H1 (cell line): ENCODE measurements around the gene GSE1. TPM values are rescaled to one million over a fixed set of nuclear protein-coding genes. Genes with fewer than 3 reads are reported as not detected.

Experiments
- CTCF ChIA-PET: fragments of 300-600 bp; sonication (Branson Sonifier 250); formaldehyde crosslinking; loops from one replicate; lab custom pipeline; 2021; ENCODE audit not compliant: partially characterized antibody; lab: Charles Lee
- POLR2A ChIA-PET: fragments of 300-600 bp; sonication (Branson Sonifier 250); formaldehyde crosslinking; loops from one replicate; lab custom pipeline; 2021; ENCODE audit warnings: inconsistent platforms; ENCODE audit not compliant: partially characterized antibody; lab: Charles Lee
- DNase-seq, 2 experiments: peaks; one replicate each; pipeline versions ENCODE4 v3.0.0 to v3.0.0-alpha.2; 2010 to 2022; ENCODE audit warnings: low spot score in 2 of 2, low read depth in 1 of 2, mixed read lengths in 1 of 2
- FAIRE-seq: peaks from 2 replicates; lab custom pipeline; 2011; peaks lifted over from hg19 to GRCh38; lab: Jason Lieb, UNC
- H2AFZ ChIP-seq: 2 replicates; pipeline ENCODE4 v1.8.1; 2012; ENCODE audit warnings: low read length, inconsistent platforms
- H2AK5ac ChIP-seq: 2 replicates; pipeline ENCODE4 v1.6.1; 2013; ENCODE audit warnings: low read depth, low read length
- H2BK120ac ChIP-seq: replicated peaks from 2 replicates; pipeline ENCODE3; 2013; ENCODE audit warnings: low read depth, low read length, inconsistent platforms
- H2BK12ac ChIP-seq: 2 replicates; pipeline ENCODE4 v1.6.1; 2013; ENCODE audit warnings: low read depth, low read length
- H2BK15ac ChIP-seq: 2 replicates; pipeline ENCODE4 v1.6.1; 2013; ENCODE audit warnings: low read length
- H2BK20ac ChIP-seq: 2 replicates; pipeline ENCODE4 v1.6.1; 2013; ENCODE audit warnings: low read length
- H2BK5ac ChIP-seq: 2 replicates; pipeline ENCODE4 v1.6.1; 2013; ENCODE audit warnings: low read depth, low read length
- H3K14ac ChIP-seq: 2 replicates; pipeline ENCODE4 v1.6.1; 2013; ENCODE audit warnings: inconsistent platforms; ENCODE audit not compliant: insufficient read length
- H3K18ac ChIP-seq: 2 replicates; pipeline ENCODE4 v1.6.1; 2013; ENCODE audit warnings: low read length; ENCODE audit errors: extremely low read depth
- H3K23ac ChIP-seq: 2 replicates; pipeline ENCODE4 v1.6.1; 2013; ENCODE audit warnings: inconsistent platforms; ENCODE audit not compliant: insufficient read length
- H3K23me2 ChIP-seq: 2 replicates; pipeline ENCODE4 v1.6.1; 2013; ENCODE audit warnings: low read depth, low read length
- H3K27ac ChIP-seq: 2 replicates; pipeline ENCODE4 v1.6.1; 2011; ENCODE audit warnings: low read depth, low read length, inconsistent platforms
- H3K27me3 ChIP-seq, 4 experiments: replicated peaks in 1 of 4; 1 replicate in 1 of 4; 2 replicates in 3 of 4; pipeline versions ENCODE4 v1.6.1 to v1.8.1; 2011 to 2013; ENCODE audit warnings: low read length in 3 of 4, mild to moderate bottlenecking in 3 of 4, inconsistent platforms in 2 of 4, mixed read lengths in 2 of 4, moderate library complexity in 1 of 4; ENCODE audit not compliant: control insufficient read depth in 3 of 4, insufficient read depth in 3 of 4; ENCODE audit errors: extremely low read depth in 1 of 4
- H3K36me3 ChIP-seq, 4 experiments: 2 replicates each; pipeline versions ENCODE4 v1.6.1 to v1.8.1; 2011 to 2013; ENCODE audit warnings: mild to moderate bottlenecking in 4 of 4, low read length in 3 of 4, moderate library complexity in 2 of 4, control low read depth in 1 of 4, inconsistent platforms in 1 of 4; ENCODE audit not compliant: insufficient read depth in 4 of 4, control insufficient read depth in 2 of 4
- H3K4ac ChIP-seq: replicated peaks from 2 replicates; pipeline ENCODE3; 2013; ENCODE audit warnings: low read length, low read depth, mixed read lengths, inconsistent platforms; ENCODE audit not compliant: insufficient read length
- H3K4me1 ChIP-seq, 4 experiments: replicated peaks in 1 of 4; 1 replicate in 1 of 4; 2 replicates in 3 of 4; pipeline versions ENCODE4 v1.6.1 to v1.8.1; 2011 to 2013; ENCODE audit warnings: low read length in 3 of 4, inconsistent platforms in 2 of 4, mixed read lengths in 1 of 4; ENCODE audit not compliant: insufficient read depth in 4 of 4, control insufficient read depth in 3 of 4
- H3K4me2 ChIP-seq, 2 experiments: 2 replicates each; pipeline versions ENCODE4 v1.6.1 to v1.8.1; 2011 to 2013; ENCODE audit warnings: low read depth in 2 of 2, low read length in 2 of 2, control low read depth in 1 of 2, inconsistent platforms in 1 of 2, mild to moderate bottlenecking in 1 of 2; ENCODE audit not compliant: insufficient read depth in 1 of 2
- H3K4me3 ChIP-seq, 4 experiments: fragments of 200-600, 300-600 bp in 1 of 4; sonication (generic), shearing (Covaris generic), sonication (Bioruptor Twin) in 1 of 4; 2 replicates each; pipeline versions ENCODE4 v1.5.1 to v1.8.1; 2011 to 2016; ENCODE audit warnings: low read length in 4 of 4, low read depth in 3 of 4, control low read depth in 2 of 4, inconsistent platforms in 2 of 4, mild to moderate bottlenecking in 2 of 4, mixed read lengths in 1 of 4, moderate library complexity in 1 of 4; ENCODE audit not compliant: insufficient read depth in 2 of 4; ENCODE audit errors: extremely low read depth in 1 of 4
- H3K56ac ChIP-seq: replicated peaks from 2 replicates; pipeline ENCODE3; 2013; ENCODE audit warnings: low read depth, mild to moderate bottlenecking, mixed read lengths, low read length, inconsistent platforms; ENCODE audit not compliant: insufficient read length
- H3K79me1 ChIP-seq: 2 replicates; pipeline ENCODE4 v1.6.1; 2013; ENCODE audit warnings: low read depth, low read length, control low read depth
- H3K79me2 ChIP-seq, 2 experiments: 2 replicates each; pipeline versions ENCODE4 v1.6.1 to v1.8.1; 2012 to 2013; ENCODE audit warnings: low read length in 2 of 2, mild to moderate bottlenecking in 2 of 2, inconsistent platforms in 1 of 2; ENCODE audit not compliant: insufficient read depth in 2 of 2, control insufficient read depth in 1 of 2
- H3K9ac ChIP-seq, 4 experiments: replicated peaks in 1 of 4; 1 replicate in 1 of 4; 2 replicates in 3 of 4; pipeline versions ENCODE4 v1.6.1 to v1.8.1; 2011 to 2013; ENCODE audit warnings: low read depth in 3 of 4, low read length in 3 of 4, control low read depth in 2 of 4, mild to moderate bottlenecking in 2 of 4, moderate library complexity in 2 of 4, inconsistent platforms in 1 of 4; ENCODE audit errors: extremely low read depth in 1 of 4
- H3K9me3 ChIP-seq, 2 experiments: 2 replicates each; pipeline versions ENCODE4 v1.6.1 to v1.8.1; 2012 to 2013; ENCODE audit warnings: mild to moderate bottlenecking in 2 of 2, moderate library complexity in 2 of 2, control low read depth in 1 of 2, inconsistent platforms in 1 of 2, low read depth in 1 of 2, low read length in 1 of 2, mixed read lengths in 1 of 2; ENCODE audit not compliant: insufficient read depth in 2 of 2
- H4K20me1 ChIP-seq, 2 experiments: replicated peaks in 1 of 2; 2 replicates each; pipeline versions ENCODE3 to v1.8.1; 2011 to 2013; ENCODE audit warnings: inconsistent platforms in 2 of 2, low read length in 2 of 2, mild to moderate bottlenecking in 1 of 2; ENCODE audit not compliant: insufficient read depth in 2 of 2, control insufficient read depth in 1 of 2
- H4K5ac ChIP-seq: 2 replicates; pipeline ENCODE4 v1.6.1; 2013; ENCODE audit warnings: low read length, low read depth, mixed read lengths, inconsistent platforms; ENCODE audit not compliant: insufficient read length
- H4K8ac ChIP-seq: 2 replicates; pipeline ENCODE4 v1.8.0; 2013; ENCODE audit warnings: mild to moderate bottlenecking, moderate library complexity, low read length, inconsistent platforms; ENCODE audit not compliant: insufficient read depth; ENCODE audit errors: extremely low read depth
- H4K91ac ChIP-seq: replicated peaks from 2 replicates; pipeline ENCODE3; 2013; ENCODE audit warnings: low read length, mixed read lengths, inconsistent platforms; ENCODE audit not compliant: insufficient read length
- ASH2L ChIP-seq: fragments of 200-600, 300-600 bp; sonication (generic); IDR thresholded peaks from one replicate; pipeline ENCODE4 v1.7.1; 2017; ENCODE audit warnings: low read length
- JUND ChIP-seq: IDR thresholded peaks from 2 replicates; pipeline ENCODE4 v1.6.1; 2011; ENCODE audit warnings: mild to moderate bottlenecking, improper control_type of control experiment, low read length
- KDM1A ChIP-seq: fragments of 200-600, 300-600 bp; sonication (generic); IDR thresholded peaks from 2 replicates; pipeline ENCODE4 v1.7.1; 2016; ENCODE audit warnings: mild to moderate bottlenecking, low read length, borderline replicate concordance
- WGBS, 2 experiments: shearing (Covaris generic) in 1 of 2; methylation state at CpG; one replicate each; pipeline versions ENCODE4 v1.1.6 to v1.1.7; 2013 to 2015; ENCODE audit warnings: low lambda C conversion rate in 2 of 2, mixed read lengths in 2 of 2, inconsistent platforms in 1 of 2, low coverage in 1 of 2, missing lambda C conversion rate in 1 of 2; ENCODE audit not compliant: insufficient replicate concordance in 2 of 2, insufficient coverage in 1 of 2, insufficient read length in 1 of 2; ENCODE audit errors: extremely low coverage in 1 of 2, missing lambda C conversion rate in 1 of 2; 5-methylcytosine and 5-hydroxymethylcytosine counted together
- polyA plus RNA-seq, 7 experiments: library from polyadenylated mRNA; depleted of rRNA in 3 of 7; stranded (reverse) in 5 of 7; unstranded in 2 of 7; fragments of >200 nt in 5 of 7; fragments of 200-250 nt in 2 of 7; gene quantifications; 1 replicate in 5 of 7; 2 replicates in 1 of 7; 4 replicates in 1 of 7; pipeline versions ENCODE4 v1.2.1 to v1.2.3, GENCODE V29; 2011 to 2013; ENCODE audit warnings: missing spikeins in 2 of 7, mixed read lengths in 2 of 7
- total RNA-seq: library from RNA; stranded (reverse); fragmentation: NEBNext Ultra II Directional; extraction: Animal tissue kit (Norgen Biotek cat#: 25700); gene quantifications from 2 replicates; pipeline ENCODE4 v1.2.1, GENCODE V29; 2021

Gene GSE1
- total and polyA plus RNA-seq, 2 of the 8 experiments (the other 6 are each of a cell fraction or from before 2014, with no cell fraction given): 26.0 to 65.6 TPM

DNA sequence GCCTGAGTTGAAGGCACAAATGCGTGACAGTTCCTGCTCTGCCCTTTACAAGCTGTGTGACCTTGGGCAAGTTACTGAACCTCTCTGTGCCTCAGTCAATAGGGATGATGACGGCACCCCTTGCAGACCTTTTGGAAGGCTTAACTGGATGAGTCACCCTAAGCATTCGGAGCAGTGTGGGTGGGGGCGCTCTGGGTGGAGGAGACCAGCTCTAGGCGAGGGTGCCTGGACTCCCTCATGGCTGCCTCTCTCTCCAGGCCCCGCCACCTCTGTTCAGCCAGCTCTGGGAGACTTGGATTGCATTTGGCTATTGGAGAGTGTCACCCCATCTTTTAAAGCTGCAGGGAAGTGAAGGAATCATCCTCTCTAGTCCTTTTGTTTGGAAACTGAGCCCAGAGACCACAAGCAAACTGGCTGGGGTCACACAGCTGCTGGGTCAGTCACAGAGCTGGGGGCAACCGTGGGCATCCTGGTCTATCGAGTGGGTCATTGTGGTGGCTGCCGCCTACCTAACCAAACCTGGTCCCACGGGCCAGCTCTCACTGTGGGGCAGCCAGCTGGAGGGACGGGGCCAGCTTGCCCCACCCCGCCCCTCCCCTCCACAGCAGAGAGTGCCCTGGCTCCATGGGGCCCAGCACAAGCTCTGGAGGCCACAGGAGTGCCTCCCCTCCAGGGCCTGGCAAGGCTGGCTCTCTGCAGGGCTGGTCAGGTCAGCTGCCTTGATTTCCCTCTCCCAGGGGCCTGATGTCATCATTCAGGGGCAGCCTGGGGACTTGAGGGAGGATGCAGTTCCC is 20.2 kb upstream of the GSE1 start:
- Histone ChIP-seq H4K8ac (no peak overlapping the region; the same call in 1 of the 2 replicates), H3K4me2 (no peak overlapping the region), H3K79me2 (peaks cover 6 to 30% of the 10 kb centered on the region in 2 experiments; a peak in 3 of 4 replicates), H3K23me2 (peaks cover 11% of the 10 kb centered on the region), H3K56ac (no peak overlapping the region), H2BK5ac (peak overlapping the region; percentile 40; the same call in 1 of the 2 replicates), H2BK20ac (no peak overlapping the region; the same call in 1 of the 2 replicates), H3K4ac (no peak overlapping the region), H4K5ac (no peak overlapping the region), H2AK5ac (no peak overlapping the region), H3K14ac (no peak overlapping the region), H3K9me3 (peaks cover 0 to 6% of the 10 kb centered on the region in 2 experiments; a peak in 1 of 4 replicates), H4K20me1 (peaks cover 3 to 15% of the 10 kb centered on the region in 2 experiments), H3K4me1 (peaks cover 5 to 25% (median 17%) of the 10 kb centered on the region in 4 experiments), H3K27ac (no peak overlapping the region), H3K4me3 (no peak overlapping the region), H3K18ac (peak overlapping the region; percentile 48), H3K36me3 (no peaks in the 10 kb centered on the region; a peak in 1 of 8 replicates), H2AFZ (no peak overlapping the region), H4K91ac (no peak overlapping the region), H3K9ac (no peak overlapping the region), H2BK15ac (peak overlapping the region; percentile 88; the same call in 1 of the 2 replicates), H3K27me3 (0 out of 7 replicates have a peak, but pooled peaks cover 0 to 3% (median 0%) of the 10 kb centered on the region in 4 experiments), H2BK12ac (0 out of 2 replicates have a peak overlapping the region, but pooled peaks have one; percentile 17), H3K23ac (no peak overlapping the region), H2BK120ac (no peak overlapping the region), H3K79me1 (peaks cover 10% of the 10 kb centered on the region)
- 82% methylated on average over 9 of the region's 12 CpGs; no CpG with 5 or more reads in 1 of the 2 experiments for WGBS, 2 experiments
- 0 out of 2 replicates have a peak, but pooled peaks have one; percentile 7 for TF ChIP-seq JUND
- no peak for TF ChIP-seq ASH2L
- TF ChIP-seq KDM1A: peak; percentile 91; the same call in 1 of the 2 replicates
- FAIRE-seq: no peak
- no peak for DNase-seq
- CTCF ChIA-PET: interaction anchor here (0.7 to 3.3 kb wide), 19 partner anchors 9 to 172 kb away, joined by 3 to 20 read pairs (median 5); no protein-coding TSS in a partner anchor
- POLR2A ChIA-PET: interaction anchor here (1.6 to 1.8 kb wide), 3 partner anchors 9 to 39 kb away, joined by 3 to 11 read pairs (median 3); no protein-coding TSS in a partner anchor
